ENCODE results near the gene HCFC1R1.

- TF ChIP-seq, protein P1, sequence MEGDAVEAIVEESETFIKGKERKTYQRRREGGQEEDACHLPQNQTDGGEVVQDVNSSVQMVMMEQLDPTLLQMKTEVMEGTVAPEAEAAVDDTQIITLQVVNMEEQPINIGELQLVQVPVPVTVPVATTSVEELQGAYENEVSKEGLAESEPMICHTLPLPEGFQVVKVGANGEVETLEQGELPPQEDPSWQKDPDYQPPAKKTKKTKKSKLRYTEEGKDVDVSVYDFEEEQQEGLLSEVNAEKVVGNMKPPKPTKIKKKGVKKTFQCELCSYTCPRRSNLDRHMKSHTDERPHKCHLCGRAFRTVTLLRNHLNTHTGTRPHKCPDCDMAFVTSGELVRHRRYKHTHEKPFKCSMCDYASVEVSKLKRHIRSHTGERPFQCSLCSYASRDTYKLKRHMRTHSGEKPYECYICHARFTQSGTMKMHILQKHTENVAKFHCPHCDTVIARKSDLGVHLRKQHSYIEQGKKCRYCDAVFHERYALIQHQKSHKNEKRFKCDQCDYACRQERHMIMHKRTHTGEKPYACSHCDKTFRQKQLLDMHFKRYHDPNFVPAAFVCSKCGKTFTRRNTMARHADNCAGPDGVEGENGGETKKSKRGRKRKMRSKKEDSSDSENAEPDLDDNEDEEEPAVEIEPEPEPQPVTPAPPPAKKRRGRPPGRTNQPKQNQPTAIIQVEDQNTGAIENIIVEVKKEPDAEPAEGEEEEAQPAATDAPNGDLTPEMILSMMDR (IDR thresholded peaks at IDR 0.05) = no peak
- no peak for TF ChIP-seq POLR2A (IDR thresholded peaks at IDR 0.05)
These were observed 41.9 kb downstream of the HCFC1R1 start for GRCh38 chr16:2981899-2982250.
